WI38 (cell line): ENCODE data around the gene ZFYVE9.
A peak's percentile ranks its signal among the peaks of the same experiment; 100 is the strongest.

Experiments
- H3K4me3 ChIP-seq: 2 replicates; pipeline ENCODE4 v1.5.1; 2011; ENCODE audit warnings: low read depth, mild to moderate bottlenecking, control low read depth, low read length
- TF ChIP-seq, protein P1 (sequence below): IDR thresholded peaks from 2 replicates; pipeline ENCODE4 v1.5.1; 2012; ENCODE audit warnings: low read depth, mild to moderate bottlenecking, control low read depth, low read length

The ZFYVE9 gene

DNA sequence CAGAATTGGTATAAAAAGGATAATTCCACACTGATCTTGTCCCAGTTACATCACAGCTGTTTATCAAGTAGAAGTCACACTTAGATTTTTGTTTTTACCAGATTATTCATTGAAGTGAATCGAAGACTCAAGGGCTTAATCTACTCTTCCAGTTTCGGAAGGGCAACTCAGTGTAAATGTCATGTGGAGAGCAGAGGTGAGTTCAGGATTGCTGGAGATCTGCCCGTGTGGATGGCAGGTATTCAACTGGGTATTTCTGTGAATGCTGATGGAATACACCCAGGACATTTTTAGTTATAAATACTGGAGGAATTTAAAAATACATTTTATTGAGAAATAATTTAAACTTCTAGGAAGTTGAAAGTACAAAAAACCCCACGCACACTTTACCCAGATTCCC lies 204.8 kb downstream of the ZFYVE9 start:
- TF ChIP-seq, protein P1, sequence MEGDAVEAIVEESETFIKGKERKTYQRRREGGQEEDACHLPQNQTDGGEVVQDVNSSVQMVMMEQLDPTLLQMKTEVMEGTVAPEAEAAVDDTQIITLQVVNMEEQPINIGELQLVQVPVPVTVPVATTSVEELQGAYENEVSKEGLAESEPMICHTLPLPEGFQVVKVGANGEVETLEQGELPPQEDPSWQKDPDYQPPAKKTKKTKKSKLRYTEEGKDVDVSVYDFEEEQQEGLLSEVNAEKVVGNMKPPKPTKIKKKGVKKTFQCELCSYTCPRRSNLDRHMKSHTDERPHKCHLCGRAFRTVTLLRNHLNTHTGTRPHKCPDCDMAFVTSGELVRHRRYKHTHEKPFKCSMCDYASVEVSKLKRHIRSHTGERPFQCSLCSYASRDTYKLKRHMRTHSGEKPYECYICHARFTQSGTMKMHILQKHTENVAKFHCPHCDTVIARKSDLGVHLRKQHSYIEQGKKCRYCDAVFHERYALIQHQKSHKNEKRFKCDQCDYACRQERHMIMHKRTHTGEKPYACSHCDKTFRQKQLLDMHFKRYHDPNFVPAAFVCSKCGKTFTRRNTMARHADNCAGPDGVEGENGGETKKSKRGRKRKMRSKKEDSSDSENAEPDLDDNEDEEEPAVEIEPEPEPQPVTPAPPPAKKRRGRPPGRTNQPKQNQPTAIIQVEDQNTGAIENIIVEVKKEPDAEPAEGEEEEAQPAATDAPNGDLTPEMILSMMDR = no peak

DNA sequence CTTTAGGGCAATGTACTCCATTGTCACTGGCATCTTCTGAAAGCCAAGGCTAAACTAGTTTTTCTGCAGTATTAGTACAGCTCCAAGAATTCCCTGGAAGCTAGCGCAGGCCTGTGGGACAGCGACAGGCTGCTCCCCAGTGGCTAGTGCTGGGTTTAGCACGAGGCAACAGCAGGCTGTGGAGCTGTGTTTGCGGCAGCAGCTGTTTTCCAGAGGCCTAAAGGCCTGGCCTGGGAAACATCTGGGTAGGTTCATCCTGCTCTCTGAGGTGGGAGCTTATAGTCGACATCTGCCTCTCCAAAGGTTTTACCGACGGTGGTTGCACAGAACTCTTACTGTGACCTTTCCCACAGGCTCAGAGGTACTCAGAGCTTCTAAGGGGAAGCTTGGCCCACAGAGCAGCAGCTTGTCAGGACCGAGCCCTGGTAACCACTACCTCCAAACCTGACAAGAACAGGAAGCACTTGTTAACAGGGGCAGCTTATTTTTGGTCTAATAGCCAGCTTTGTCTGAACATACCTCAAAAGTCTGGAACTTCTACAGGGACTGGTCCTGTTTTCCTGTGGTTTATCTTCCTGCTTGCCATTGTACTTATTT lies 206.9 kb downstream of the ZFYVE9 start:
- TF ChIP-seq, protein P1 = peak; percentile 40
- no peak overlapping the region for H3K4me3 ChIP-seq

More for the DNA sequence above, 204.8 kb downstream of the ZFYVE9 start:
- H3K4me3 ChIP-seq = no peak overlapping the region

DNA sequence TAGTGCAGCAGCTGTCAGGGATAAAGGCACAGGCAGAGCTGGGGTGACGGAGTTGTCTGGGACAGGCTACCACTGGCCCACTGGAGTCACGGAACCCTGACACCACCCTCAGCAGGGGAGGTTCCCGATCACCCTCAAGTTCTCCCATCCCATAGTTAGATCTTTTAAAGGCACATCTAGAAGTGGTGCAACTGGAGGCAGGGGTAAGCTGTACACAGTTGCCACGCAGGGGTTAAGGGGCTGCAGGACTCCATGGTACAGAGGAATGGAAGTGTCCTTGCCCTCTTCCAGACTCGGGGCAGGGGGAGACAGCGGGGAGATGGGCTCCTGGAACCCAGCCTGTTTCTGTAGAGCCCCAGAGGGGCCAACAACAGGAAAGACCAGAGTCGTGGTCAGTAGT lies 210.8 kb downstream of the ZFYVE9 start:
- TF ChIP-seq, protein P1 = no peak
- H3K4me3 ChIP-seq = no peak overlapping the region

DNA sequence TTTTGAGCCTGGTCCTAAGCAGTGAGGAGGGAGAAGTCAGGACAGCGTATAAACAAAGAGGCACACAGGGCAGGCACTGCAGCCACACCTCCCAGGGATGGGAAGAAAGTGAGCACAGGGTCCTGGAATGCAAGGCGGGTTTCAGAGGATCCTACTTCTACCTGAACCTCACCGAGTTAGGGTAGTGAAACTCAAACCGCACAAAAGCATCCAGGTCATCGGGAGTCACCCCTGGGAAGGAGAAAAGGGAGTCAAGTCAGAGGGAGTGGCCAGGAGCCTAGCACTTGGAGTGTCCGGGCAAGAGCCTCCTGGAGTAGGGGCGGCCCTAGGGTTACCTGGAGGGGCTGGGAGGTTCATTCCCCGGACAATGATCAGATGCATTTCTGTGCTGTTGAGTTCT lies 213.5 kb downstream of the ZFYVE9 start:
- H3K4me3 ChIP-seq = no peak overlapping the region

DNA sequence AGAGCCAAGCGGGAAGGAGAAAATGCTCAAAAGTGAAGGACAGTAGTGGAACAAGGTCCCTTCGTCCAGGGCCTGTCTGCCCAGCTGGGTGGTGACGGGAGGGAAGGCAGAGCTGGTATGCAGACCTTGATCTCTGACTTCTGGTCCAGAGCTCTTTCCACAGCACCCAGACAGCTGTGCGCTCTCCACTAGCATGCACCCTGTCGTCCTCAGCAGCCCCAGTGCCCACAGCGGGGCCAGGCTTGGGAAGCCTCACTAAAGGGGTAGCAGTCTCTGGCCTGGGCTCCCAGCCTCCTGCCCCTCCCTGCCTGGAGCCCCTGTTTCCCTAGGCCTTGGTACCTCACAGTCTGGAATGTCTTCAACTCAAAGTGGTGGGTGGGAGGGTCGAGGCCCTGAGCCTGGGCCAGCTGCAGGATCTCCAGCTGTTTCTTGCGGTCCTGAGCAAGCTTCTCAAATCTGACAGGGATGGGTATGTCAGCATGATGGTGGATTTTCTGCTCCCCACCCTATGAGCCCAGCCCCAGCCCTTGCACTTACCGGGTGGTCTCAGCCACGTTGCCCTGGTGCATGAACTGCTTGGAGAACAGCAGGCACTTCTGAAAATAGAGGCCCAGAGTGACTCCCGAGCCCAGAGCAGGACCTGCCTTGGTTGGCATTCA lies 214.1 kb downstream of the ZFYVE9 start:
- TF ChIP-seq, protein P1 = no peak

More for the DNA sequence above, 213.5 kb downstream of the ZFYVE9 start:
- TF ChIP-seq, protein P1 = no peak

DNA sequence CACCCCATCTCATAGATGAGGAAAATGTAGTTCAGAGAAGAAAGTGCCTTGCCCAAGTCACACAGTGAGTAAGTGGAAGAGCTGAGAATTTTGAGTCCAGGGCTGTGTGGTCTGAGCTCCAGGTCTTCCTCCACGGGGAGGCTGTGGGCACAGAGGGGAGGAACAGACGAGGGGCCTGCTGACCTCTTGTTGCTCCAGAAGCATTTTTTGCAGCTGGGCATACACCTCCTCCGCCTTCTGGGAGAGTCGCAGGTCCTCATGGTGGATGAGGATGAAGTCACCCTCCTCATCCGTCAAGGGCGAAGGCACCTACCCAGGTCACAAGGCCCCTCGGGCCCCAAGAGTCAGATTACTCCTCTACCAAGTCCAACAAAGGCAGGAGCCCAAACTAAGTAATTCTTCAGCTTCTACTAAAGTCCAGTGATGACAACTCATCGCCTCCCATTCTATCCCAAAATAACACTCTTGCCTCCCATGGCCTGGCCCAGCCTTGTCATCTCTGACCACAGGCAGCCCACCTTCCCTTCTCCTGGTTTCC lies 215.0 kb downstream of the ZFYVE9 start:
- H3K4me3 ChIP-seq = no peak overlapping the region
- TF ChIP-seq, protein P1 = no peak

More for the DNA sequence above, 214.1 kb downstream of the ZFYVE9 start:
- H3K4me3 ChIP-seq = no peak overlapping the region

DNA sequence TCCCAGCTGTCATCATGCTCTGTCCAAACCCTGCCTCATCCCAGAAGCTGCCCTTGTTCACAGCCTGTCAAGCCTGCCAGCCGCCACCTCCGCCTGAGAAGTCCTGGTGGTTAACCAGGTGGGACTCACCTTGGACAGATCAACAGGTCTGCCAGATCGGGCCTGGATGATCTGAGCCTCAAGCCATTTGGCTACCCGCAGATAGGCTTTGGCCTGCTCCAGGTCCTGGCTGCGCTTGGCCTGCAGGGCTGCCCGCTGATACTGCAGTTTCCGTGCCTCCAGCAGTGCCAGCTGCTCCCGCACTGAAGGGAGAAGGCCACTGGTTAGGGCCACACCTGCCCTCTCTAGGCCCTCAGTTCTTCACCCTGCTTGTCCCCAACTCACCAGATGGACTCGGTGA lies 215.5 kb downstream of the ZFYVE9 start:
- TF ChIP-seq, protein P1 = no peak
- no peak overlapping the region for H3K4me3 ChIP-seq
